ENCODE measurements around the gene PSPN. TPM values are rescaled to one million over a fixed set of nuclear protein-coding genes. Genes with fewer than 3 reads are reported as not detected.

PSPN gene
- polyA plus RNA-seq, 1 donor = 2.5 TPM

- no CpG with 5 or more reads among the region's 4 CpGs for WGBS (ENCODE audit: insufficient coverage, low lambda C conversion rate)
- H3K36me3 ChIP-seq (ENCODE audit: control insufficient read depth, insufficient read depth, low read length) = peaks cover 78% of the 10 kb centered on the region
Measured at GRCh38 chr19:6384381-6384780, 8.6 kb upstream of the PSPN start.

GRCh38 chr19:6383188-6383587, 7.5 kb upstream of the PSPN start:
- Histone ChIP-seq H3K36me3 (ENCODE audit: control insufficient read depth, insufficient read depth, low read length) (peaks cover 74% of the 10 kb centered on the region), H3K4me3 (ENCODE audit: low read length) (no peak overlapping the region), H3K27me3 (ENCODE audit: control insufficient read depth, insufficient read depth, low read length) (no peaks in the 10 kb centered on the region), H3K4me1 (ENCODE audit: control insufficient read depth, insufficient read depth, low read length) (no peaks in the 10 kb centered on the region), H3K27ac (ENCODE audit: low read length) (no peak overlapping the region), H3K9me3 (ENCODE audit: control insufficient read depth, low read depth, low read length) (peaks cover 12% of the 10 kb centered on the region)
- DNase-seq = no peak
- 93% methylated on average over 10 of the region's 19 CpGs for WGBS (ENCODE audit: insufficient coverage, low lambda C conversion rate)

More at GRCh38 chr19:6384381-6384780, 8.6 kb upstream of the PSPN start:
- no peak for DNase-seq
- no peak overlapping the region for H3K27ac ChIP-seq (ENCODE audit: low read length)
- H3K4me1 ChIP-seq (ENCODE audit: control insufficient read depth, insufficient read depth, low read length) = no peaks in the 10 kb centered on the region
- no peak overlapping the region for H3K4me3 ChIP-seq (ENCODE audit: low read length)
- no peaks in the 10 kb centered on the region for H3K27me3 ChIP-seq (ENCODE audit: control insufficient read depth, insufficient read depth, low read length)
- peaks cover 12% of the 10 kb centered on the region for H3K9me3 ChIP-seq (ENCODE audit: control insufficient read depth, low read depth, low read length)

GRCh38 chr19:6381030-6381750, 5.5 kb upstream of the PSPN start:
- Histone ChIP-seq H3K4me3 (ENCODE audit: low read length) (no peak overlapping the region), H3K36me3 (ENCODE audit: control insufficient read depth, insufficient read depth, low read length) (peaks cover 59% of the 10 kb centered on the region), H3K27me3 (ENCODE audit: control insufficient read depth, insufficient read depth, low read length) (no peaks in the 10 kb centered on the region), H3K4me1 (ENCODE audit: control insufficient read depth, insufficient read depth, low read length) (no peaks in the 10 kb centered on the region), H3K27ac (ENCODE audit: low read length) (no peak overlapping the region), H3K9me3 (ENCODE audit: control insufficient read depth, low read depth, low read length) (peaks cover 12% of the 10 kb centered on the region)
- WGBS (ENCODE audit: insufficient coverage, low lambda C conversion rate) = no CpG with 5 or more reads among the region's 40 CpGs
- DNase-seq = peak in 1 of 2 donors; percentile 58

GRCh38 chr19:6379744-6380143, 4.0 kb upstream of the PSPN start:
- no peak for DNase-seq
- peaks cover 59% of the 10 kb centered on the region for H3K36me3 ChIP-seq (ENCODE audit: control insufficient read depth, insufficient read depth, low read length)
- H3K4me1 ChIP-seq (ENCODE audit: control insufficient read depth, insufficient read depth, low read length) = no peaks in the 10 kb centered on the region
- H3K4me3 ChIP-seq (ENCODE audit: low read length) = no peak overlapping the region
- WGBS (ENCODE audit: insufficient coverage, low lambda C conversion rate) = 83% methylated on average over 1 of the region's 3 CpGs
- no peak overlapping the region for H3K27ac ChIP-seq (ENCODE audit: low read length)
- peaks cover 12% of the 10 kb centered on the region for H3K9me3 ChIP-seq (ENCODE audit: control insufficient read depth, low read depth, low read length)
- no peaks in the 10 kb centered on the region for H3K27me3 ChIP-seq (ENCODE audit: control insufficient read depth, insufficient read depth, low read length)

- Histone ChIP-seq H3K27me3 (ENCODE audit: control insufficient read depth, insufficient read depth, low read length) (no peaks in the 10 kb centered on the region), H3K36me3 (ENCODE audit: control insufficient read depth, insufficient read depth, low read length) (peaks cover 60% of the 10 kb centered on the region), H3K4me3 (ENCODE audit: low read length) (no peak overlapping the region), H3K4me1 (ENCODE audit: control insufficient read depth, insufficient read depth, low read length) (peaks cover 5% of the 10 kb centered on the region), H3K9me3 (ENCODE audit: control insufficient read depth, low read depth, low read length) (peaks cover 12% of the 10 kb centered on the region), H3K27ac (ENCODE audit: low read length) (no peak overlapping the region)
- no peak for DNase-seq
- WGBS (ENCODE audit: insufficient coverage, low lambda C conversion rate) = 100% methylated on average over 1 of the region's 9 CpGs
Measured at GRCh38 chr19:6378486-6378885, 2.8 kb upstream of the PSPN start.

GRCh38 chr19:6378041-6378440, 2.3 kb upstream of the PSPN start:
- H3K27me3 ChIP-seq (ENCODE audit: control insufficient read depth, insufficient read depth, low read length) = no peaks in the 10 kb centered on the region
- no peak overlapping the region for H3K4me3 ChIP-seq (ENCODE audit: low read length)
- H3K36me3 ChIP-seq (ENCODE audit: control insufficient read depth, insufficient read depth, low read length) = peaks cover 56% of the 10 kb centered on the region
- H3K9me3 ChIP-seq (ENCODE audit: control insufficient read depth, low read depth, low read length) = peaks cover 12% of the 10 kb centered on the region
- no CpG with 5 or more reads among the region's 6 CpGs for WGBS (ENCODE audit: insufficient coverage, low lambda C conversion rate)
- no peak for DNase-seq
- peaks cover 5% of the 10 kb centered on the region for H3K4me1 ChIP-seq (ENCODE audit: control insufficient read depth, insufficient read depth, low read length)
- no peak overlapping the region for H3K27ac ChIP-seq (ENCODE audit: low read length)

- Histone ChIP-seq H3K9me3 (ENCODE audit: control insufficient read depth, low read depth, low read length) (peaks cover 11% of the 10 kb centered on the region), H3K4me1 (ENCODE audit: control insufficient read depth, insufficient read depth, low read length) (peaks cover 5% of the 10 kb centered on the region), H3K36me3 (ENCODE audit: control insufficient read depth, insufficient read depth, low read length) (peaks cover 45% of the 10 kb centered on the region), H3K4me3 (ENCODE audit: low read length) (no peak overlapping the region), H3K27me3 (ENCODE audit: control insufficient read depth, insufficient read depth, low read length) (no peaks in the 10 kb centered on the region), H3K27ac (ENCODE audit: low read length) (no peak overlapping the region)
- DNase-seq = no peak
- 93% methylated on average over 6 of the region's 19 CpGs for WGBS (ENCODE audit: insufficient coverage, low lambda C conversion rate)
Measured at GRCh38 chr19:6376512-6377190, 918 bp upstream of the PSPN start.

GRCh38 chr19:6374711-6375410, 872 bp downstream of the PSPN start:
- H3K36me3 ChIP-seq (ENCODE audit: control insufficient read depth, insufficient read depth, low read length) = peaks cover 27% of the 10 kb centered on the region
- peaks cover 5% of the 10 kb centered on the region for H3K4me1 ChIP-seq (ENCODE audit: control insufficient read depth, insufficient read depth, low read length)
- no peak overlapping the region for H3K4me3 ChIP-seq (ENCODE audit: low read length)
- H3K27me3 ChIP-seq (ENCODE audit: control insufficient read depth, insufficient read depth, low read length) = no peaks in the 10 kb centered on the region
- H3K9me3 ChIP-seq (ENCODE audit: control insufficient read depth, low read depth, low read length) = no peaks in the 10 kb centered on the region
- no peak overlapping the region for H3K27ac ChIP-seq (ENCODE audit: low read length)
- WGBS (ENCODE audit: insufficient coverage, low lambda C conversion rate) = no CpG with 5 or more reads among the region's 29 CpGs
- DNase-seq = no peak

- no CpG with 5 or more reads among the region's 29 CpGs for WGBS (ENCODE audit: insufficient coverage, low lambda C conversion rate)
- H3K4me3 ChIP-seq (ENCODE audit: low read length) = peak overlapping the region; percentile 50
- no peak for DNase-seq
Measured at GRCh38 chr19:6374161-6374709, 1.5 kb downstream of the PSPN start.

GRCh38 chr19:6373813-6374108, 2.0 kb downstream of the PSPN start:
- peak overlapping the region; percentile 74 for H3K27ac ChIP-seq (ENCODE audit: low read length)
- DNase-seq = no peak
- peaks cover 27% of the 10 kb centered on the region for H3K36me3 ChIP-seq (ENCODE audit: control insufficient read depth, insufficient read depth, low read length)
- H3K4me3 ChIP-seq (ENCODE audit: low read length) = peak overlapping the region; percentile 50
- H3K27me3 ChIP-seq (ENCODE audit: control insufficient read depth, insufficient read depth, low read length) = no peaks in the 10 kb centered on the region
- no CpG with 5 or more reads among the region's 5 CpGs for WGBS (ENCODE audit: insufficient coverage, low lambda C conversion rate)
- H3K4me1 ChIP-seq (ENCODE audit: control insufficient read depth, insufficient read depth, low read length) = peaks cover 5% of the 10 kb centered on the region
- H3K9me3 ChIP-seq (ENCODE audit: control insufficient read depth, low read depth, low read length) = no peaks in the 10 kb centered on the region

More at GRCh38 chr19:6374161-6374709, 1.5 kb downstream of the PSPN start:
- Histone ChIP-seq H3K36me3 (ENCODE audit: control insufficient read depth, insufficient read depth, low read length) (peaks cover 25% of the 10 kb centered on the region), H3K9me3 (ENCODE audit: control insufficient read depth, low read depth, low read length) (no peaks in the 10 kb centered on the region), H3K27me3 (ENCODE audit: control insufficient read depth, insufficient read depth, low read length) (no peaks in the 10 kb centered on the region), H3K27ac (ENCODE audit: low read length) (peak overlapping the region; percentile 74), H3K4me1 (ENCODE audit: control insufficient read depth, insufficient read depth, low read length) (peaks cover 5% of the 10 kb centered on the region)
